ENCODE data around the gene FUNDC2. TPM values are rescaled to one million over a fixed set of nuclear protein-coding genes. Genes with fewer than 3 reads are reported as not detected.
A peak's percentile ranks its signal among the peaks of the same experiment; 100 is the strongest.
"Not testable (repeated sequence)": the region's sequence is repeated elsewhere in the genome, so short reads cannot be mapped to it uniquely, and the experiment has no call there.

FUNDC2 gene, protein sequence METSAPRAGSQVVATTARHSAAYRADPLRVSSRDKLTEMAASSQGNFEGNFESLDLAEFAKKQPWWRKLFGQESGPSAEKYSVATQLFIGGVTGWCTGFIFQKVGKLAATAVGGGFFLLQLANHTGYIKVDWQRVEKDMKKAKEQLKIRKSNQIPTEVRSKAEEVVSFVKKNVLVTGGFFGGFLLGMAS
- total RNA-seq (2014; rRNA removed; shearing (Covaris generic)), result 98.9 and 102 TPM in 2 replicates

GRCh38 chrX:155026727-155027508 lies at the start of gene FUNDC2:
Gene FUNDC2, plus strand, starts transcription at chrX:155026844. Its CDS starts 95 bp downstream, at chrX:155026939.
- DNase-seq (ENCODE audit: low spot score), result peak; percentile 94

DNA sequence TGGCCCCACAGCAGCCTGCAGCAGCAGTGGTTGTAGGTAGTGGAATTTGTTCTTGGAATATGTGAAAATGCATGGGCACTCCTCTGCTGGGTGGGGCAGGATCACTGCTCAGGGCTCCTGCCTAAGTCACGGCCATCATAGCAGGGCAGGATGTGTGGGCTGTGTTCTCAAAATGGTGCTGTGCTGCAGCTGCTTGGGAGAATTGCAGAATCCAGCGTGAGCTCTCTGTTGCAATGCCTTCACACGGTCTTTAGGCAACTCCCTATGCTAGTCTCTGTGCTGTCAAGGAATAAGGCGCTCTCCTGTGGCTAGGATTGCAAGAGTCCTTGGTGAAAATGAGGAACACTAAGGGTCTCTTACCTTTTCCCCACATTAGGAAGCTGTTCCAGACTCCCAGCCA lies 47.0 kb upstream of the FUNDC2 start:
- no peak for DNase-seq (ENCODE audit: low spot score)

DNA sequence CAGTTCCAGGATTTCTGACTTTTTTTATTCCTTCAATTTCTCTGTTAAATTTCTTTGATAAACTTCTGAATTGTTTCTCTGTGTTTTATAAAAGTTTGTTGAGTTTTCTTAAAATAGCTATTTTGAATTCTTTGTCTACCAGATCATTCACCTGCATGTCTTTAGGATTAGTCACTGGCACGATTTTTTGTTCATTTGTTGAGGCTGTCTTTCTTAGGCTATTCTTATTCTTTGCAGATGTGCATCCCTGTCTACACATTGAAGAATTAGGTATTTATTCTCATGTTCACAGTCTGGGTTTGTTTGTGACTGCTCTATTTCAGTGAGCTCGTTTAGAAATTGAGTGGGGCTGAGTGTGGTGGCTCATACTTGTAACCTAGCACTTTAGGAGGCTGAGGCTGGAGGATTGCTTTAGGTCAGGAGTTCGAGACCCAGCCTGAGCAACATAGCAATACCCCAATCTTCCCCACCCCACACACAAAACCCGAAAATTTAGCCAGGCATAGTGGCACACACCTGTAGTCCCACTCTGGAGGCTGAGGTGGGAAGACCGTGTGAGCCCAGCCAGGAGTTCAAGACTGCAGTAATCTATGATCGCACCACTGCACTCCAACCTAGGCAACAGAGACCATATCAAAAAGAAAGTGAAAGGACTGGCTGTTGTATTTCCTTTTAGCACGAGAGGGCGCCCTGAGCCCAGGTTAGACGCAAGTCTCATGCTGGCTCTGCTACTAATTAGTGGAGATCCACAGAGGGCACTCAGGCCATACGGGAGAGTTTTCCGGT lies 46.1 kb upstream of the FUNDC2 start:
- DNase-seq (ENCODE audit: low spot score), result peak; percentile 78

DNA sequence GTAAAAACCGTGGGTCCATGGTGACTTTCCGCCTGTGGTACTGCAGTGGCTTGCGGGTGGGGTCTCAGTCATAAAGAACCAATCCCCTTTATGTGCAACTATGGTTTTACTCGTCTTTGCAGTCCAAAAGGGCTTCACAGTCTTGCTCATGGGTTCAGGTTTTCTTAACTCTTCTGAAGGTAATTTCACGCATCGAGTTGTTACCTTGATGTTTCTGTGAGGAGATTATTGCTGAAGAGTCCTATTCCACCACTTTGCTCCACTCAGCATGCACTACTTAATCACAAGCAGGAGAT lies 45.6 kb upstream of the FUNDC2 start:
- no peak for DNase-seq (ENCODE audit: low spot score)

GRCh38 chrX:154986826-154987575 lies 39.6 kb upstream of the FUNDC2 start:
- DNase-seq (ENCODE audit: low spot score), result no peak

DNA sequence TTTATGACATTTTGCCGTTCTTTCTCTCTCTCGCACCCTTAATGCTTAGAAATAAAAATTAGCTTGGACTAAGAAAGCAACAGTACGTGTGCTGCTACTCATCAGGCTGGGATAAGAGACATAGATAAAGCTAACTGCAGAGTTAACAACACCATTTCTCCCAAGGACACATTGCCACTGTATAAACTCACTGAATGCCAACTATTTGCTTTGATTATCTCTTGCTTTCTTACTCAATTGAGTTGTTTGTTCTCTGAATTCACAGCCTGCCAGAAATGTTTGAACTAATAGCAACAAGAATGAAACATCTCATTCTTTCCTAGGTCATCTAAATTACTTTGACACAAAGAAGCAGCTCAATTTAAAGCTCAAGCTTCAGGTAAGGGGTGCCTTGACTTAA lies 38.7 kb upstream of the FUNDC2 start:
- no peak for DNase-seq (ENCODE audit: low spot score)

DNA sequence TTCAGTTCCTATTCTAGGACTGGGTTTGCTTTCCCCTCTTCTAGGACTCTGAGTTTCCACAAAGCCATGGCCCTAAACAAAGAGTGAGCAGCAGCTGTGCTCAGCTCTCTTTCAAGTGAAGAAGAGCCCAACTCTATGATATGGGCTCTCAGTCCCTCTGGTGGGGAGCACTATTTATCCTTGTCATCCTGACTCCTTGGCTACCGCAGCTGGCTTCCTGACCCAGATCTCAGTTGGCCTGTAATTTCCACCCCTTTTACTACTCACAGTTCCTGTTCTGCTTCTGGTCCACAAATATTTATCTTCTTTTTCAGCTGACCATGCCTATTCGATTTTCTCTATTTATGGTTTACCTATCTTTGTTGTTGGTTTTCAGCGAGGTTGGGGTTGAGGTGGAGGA lies 37.9 kb upstream of the FUNDC2 start:
- no peak for DNase-seq (ENCODE audit: low spot score)

GRCh38 chrX:154990496-154990895 lies 36.1 kb upstream of the FUNDC2 start:
- DNase-seq (ENCODE audit: low spot score), result no peak

DNA sequence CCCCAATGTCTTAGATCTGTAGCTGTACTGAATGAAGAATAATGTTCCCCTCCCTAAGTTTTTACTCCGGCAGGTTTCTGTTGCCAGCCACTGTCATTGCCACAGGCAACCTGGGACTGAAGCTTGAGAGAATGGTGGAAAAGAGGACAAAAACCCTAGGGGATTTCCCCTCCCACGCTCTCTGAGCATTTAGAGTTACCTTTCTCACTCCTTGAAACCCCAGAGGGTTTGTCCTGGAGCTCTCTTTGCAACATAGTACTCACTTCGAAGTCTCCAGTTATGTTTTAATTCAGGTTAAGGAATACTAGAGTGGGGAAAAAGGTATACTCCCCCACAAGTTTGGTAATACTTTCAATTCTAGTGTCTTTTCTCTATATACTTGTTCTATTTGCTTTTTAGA lies 35.6 kb upstream of the FUNDC2 start:
- DNase-seq (ENCODE audit: low spot score), result no peak

- DNase-seq (ENCODE audit: low spot score), result no peak
Observed at GRCh38 chrX:154991476-154991875, 35.2 kb upstream of the FUNDC2 start.

DNA sequence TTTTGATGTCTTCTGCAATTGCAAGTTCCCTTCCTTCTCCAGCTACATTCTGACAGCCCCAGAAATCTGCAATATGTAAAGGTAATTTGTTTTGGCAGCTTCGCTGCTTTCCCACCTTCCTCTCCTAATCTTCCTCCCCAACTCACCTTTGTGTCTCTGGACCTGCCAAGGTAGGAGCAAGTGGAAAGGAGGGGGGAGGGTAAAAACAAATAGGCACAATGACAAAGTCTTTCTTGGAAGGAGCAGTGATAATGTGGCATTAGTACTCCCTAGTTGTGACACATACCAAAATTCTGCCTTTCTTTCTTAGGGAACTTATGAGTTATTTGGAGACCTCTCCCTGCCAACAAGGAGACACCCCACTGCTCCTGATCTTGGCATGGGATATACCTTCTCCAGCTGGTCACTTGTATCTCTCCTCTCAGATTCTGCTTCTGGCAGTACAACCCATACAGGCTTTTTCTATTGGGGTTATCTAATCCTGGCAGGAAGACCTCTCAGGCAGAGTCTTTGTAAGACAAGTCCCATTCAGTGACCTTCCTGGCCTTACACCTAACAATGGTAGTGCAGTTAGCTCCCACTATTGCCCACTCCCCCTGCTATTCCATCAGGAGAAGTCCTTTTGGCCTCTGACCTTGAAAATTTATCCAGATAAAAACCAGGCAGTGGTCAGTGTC lies 28.3 kb upstream of the FUNDC2 start:
- DNase-seq (ENCODE audit: low spot score), result no peak

DNA sequence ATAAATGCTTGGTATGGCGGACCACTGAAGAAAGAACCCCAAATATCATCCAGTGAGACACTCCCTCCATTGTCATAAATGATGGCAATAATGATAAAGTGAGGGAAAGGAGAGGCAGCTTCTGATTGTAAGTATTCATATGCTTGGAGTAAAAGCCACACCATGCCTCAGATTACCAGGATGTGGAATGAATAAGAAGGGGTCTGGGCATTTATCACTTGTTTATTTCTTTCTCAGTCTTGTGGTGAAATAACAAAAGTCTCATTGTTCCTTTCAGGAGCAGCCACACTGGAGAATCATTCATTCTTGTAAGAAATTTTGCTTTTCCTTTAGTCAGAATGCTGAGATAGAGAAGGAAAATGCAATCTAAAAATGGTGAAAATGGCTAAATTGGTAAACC lies 25.8 kb upstream of the FUNDC2 start:
- no peak for DNase-seq (ENCODE audit: low spot score)

DNA sequence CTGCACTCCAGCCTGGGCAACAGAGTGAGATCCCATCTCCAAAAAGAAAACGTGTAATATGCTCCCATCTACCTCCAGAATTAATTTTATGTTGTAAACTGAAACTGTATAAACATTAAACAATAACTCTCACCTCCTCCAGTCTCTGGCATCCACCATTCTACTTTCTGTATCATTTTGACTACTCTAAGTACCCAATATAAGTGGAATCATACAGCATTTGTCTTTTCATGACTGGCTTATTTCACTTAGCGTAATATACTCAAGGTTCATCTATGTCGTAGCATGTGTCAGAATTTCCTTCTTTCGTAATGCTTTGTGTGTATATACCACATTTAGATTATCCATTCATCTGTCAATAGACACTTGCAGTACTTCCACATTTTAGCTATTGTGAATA lies 24.8 kb upstream of the FUNDC2 start:
- no peak for DNase-seq (ENCODE audit: low spot score)

DNA sequence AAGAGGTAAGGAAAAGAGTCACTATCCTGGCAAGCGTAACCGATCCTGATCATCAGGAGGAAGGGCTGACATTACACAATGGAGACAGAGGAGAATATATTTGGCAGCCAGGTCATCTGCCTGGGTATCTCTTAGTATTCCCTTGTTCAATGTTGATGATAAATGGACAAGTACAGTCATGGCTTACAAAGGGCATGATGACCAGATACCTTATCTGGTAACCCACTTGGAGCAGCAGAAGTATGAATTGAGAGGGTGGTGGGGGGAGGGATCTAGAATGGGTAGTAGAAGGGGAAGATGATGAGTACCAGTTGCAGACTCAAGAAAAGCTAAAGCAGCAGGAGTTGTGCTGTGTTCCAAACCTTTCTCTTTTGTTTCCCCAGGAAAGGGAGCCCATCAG lies 21.5 kb upstream of the FUNDC2 start:
- no peak for DNase-seq (ENCODE audit: low spot score)

GRCh38 chrX:155006379-155006778 lies 20.3 kb upstream of the FUNDC2 start:
- not testable (repeated sequence) for DNase-seq (ENCODE audit: low spot score)

DNA sequence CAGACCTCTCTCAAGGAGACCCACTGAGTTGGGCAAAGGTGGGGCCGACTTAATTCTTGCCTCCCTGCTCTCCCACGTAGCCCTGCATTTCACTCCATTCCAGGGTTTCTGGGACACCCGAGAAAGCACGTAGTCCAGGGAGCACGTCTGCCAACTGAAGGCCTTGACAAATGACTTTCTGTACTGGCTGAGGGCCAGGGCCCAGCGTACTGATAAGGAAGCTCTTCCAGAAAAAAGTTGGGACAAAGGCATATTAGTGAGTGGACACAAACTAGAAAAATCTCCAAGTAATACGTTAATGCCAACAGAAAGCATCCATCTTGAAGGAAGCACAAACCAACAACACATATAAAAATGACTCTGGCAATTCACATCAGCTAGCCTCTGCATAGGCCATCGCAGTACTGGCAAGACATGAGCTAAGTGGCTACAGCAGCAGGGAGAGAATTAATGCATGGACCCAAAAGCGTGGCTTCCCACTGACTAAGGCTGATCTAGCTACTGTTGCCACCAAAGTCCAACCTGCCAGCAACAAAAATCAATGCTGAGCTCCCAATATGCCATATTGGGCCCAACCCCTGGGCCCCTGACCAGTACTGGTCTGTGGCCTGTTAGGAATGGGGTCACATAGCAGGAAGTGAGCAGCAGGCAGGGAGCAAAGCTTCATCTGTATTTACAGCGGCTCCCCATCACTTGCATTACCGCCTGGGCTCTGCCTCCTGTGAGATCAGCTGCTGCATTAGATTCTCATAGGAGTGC lies 19.6 kb upstream of the FUNDC2 start:
- DNase-seq (ENCODE audit: low spot score), result not testable (repeated sequence)

DNA sequence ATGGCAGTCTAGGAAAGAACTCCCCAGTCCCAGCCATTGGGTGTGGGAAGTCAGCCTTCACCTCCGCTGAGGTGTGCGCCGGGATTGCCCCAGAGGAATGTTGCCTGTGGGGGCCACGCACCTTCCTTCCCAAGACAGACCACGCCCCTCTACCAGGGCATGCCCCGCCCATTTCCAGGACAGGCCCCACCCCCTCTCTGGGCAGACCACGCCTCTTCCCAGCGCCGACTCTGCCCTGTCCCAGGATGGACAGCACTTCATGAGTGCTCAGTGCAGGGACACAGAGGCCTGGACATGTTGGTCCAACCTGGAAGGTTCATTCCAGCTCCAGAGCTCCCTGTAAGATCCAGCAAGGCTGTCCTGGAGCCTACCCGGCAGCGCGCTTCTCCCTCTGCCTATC lies 18.1 kb upstream of the FUNDC2 start:
- DNase-seq (ENCODE audit: low spot score), result not testable (repeated sequence)

- DNase-seq (ENCODE audit: low spot score), result no peak
Observed at GRCh38 chrX:155009994-155010472, 16.6 kb upstream of the FUNDC2 start.

- no peak for DNase-seq (ENCODE audit: low spot score)
Observed at GRCh38 chrX:155020591-155020990, 6.1 kb upstream of the FUNDC2 start.

GRCh38 chrX:155022585-155022984 lies 4.1 kb upstream of the FUNDC2 start, which contains the start of gene F8:
Gene F8, minus strand, starts transcription at chrX:155022723. Its CDS starts 171 bp downstream, at chrX:155022552.
- DNase-seq (ENCODE audit: low spot score), result no peak
